Suprapubic skin (tissue), 3 donors: ENCODE data around the gene OLA1.

Experiments
- CTCF ChIP-seq, 2 donors: fragments of 200-600 bp in 1 of 2; fragments of 450-650 bp in 1 of 2; sonication (generic) in 1 of 2; IDR thresholded peaks; one replicate each; pipeline ENCODE4 v1.5.1; 2016 to 2019; ENCODE audit warnings: antibody characterized with exemption in 2 of 2, mild to moderate bottlenecking in 1 of 2, moderate library complexity in 1 of 2
- EP300 ChIP-seq: sonication (generic); formaldehyde crosslinking; IDR thresholded peaks from one replicate; pipeline ENCODE4 v1.6.1; 2017; ENCODE audit warnings: antibody characterized with exemption
- POLR2A ChIP-seq, 2 donors: fragments of 450-650 bp; IDR thresholded peaks; one replicate each; pipeline ENCODE4 v1.6.1; 2017; ENCODE audit warnings: antibody characterized with exemption in 2 of 2, mild to moderate bottlenecking in 2 of 2, moderate library complexity in 2 of 2

- no peak for TF ChIP-seq CTCF (IDR thresholded peaks at IDR 0.05)
- no peak for TF ChIP-seq POLR2A (IDR thresholded peaks at IDR 0.05)
- TF ChIP-seq EP300 = no peak
Observed at GRCh38 chr2:174282441-174282840, 34.1 kb upstream of the OLA1 start.
